ENCODE measurements around the gene ASAP2.

Gene ASAP2

DNA sequence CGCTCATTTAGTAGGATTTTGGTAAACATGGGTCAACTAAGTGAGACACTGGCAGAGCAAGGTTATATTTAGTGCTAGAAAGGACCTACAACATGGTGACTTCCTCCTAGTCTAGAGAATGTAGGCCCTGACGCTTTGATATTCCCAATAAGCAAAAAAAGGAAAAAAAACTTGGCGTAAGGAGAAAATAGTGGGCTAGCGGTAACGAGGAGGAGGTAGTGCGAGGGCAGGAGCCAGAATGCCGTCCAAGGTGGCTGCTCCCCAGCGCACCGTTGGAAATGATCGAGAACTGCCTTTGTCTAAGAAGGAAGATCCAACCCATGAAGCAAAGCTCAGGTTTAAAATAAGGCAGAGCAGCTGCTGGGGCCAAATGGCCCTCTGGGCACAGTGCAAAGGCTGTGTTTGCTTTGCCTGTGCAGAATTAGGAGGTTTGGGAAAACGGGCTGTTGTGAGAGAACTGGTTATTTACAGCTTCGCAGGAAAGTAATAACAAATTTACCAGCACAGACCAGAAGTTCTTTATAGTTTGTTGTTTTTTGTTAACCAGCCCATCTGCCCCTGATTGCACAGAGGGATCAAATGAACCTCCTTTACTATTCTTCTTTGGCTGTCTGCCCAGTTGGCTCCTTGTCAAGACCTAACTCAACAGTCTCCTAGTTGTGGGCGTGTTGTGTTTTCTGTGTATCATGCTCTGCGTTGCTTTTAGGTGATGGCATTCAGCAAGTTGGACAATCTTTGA lies 130.1 kb downstream of the ASAP2 start:
- no peak for DNase-seq (ENCODE audit: low spot score)
- Histone ChIP-seq H2BK12ac (ENCODE audit: low read length) (no peak overlapping the region), H2AFZ (ENCODE audit: low read length) (no peak overlapping the region), H3K4ac (ENCODE audit: low read length) (no peak overlapping the region), H3K27me3 (ENCODE audit: control insufficient read depth in 3 of 3, insufficient read depth in 3 of 3, low read depth in 1 of 3, low read length in 3 of 3) (no peaks in the 10 kb centered on the region), H3K9ac (ENCODE audit: low read depth, low read length, poor library complexity) (no peak overlapping the region), H4K8ac (ENCODE audit: low read depth, low read length) (no peak overlapping the region), H3K14ac (ENCODE audit: low read length) (no peak overlapping the region), H3K4me1 (ENCODE audit: control insufficient read depth in 2 of 2, insufficient read depth in 1 of 2, low read depth in 1 of 2, low read length in 2 of 2) (peaks cover 0 to under 1% of the 10 kb centered on the region in 2 donors), H3K36me3 (replicated peaks in 1 of 2; ENCODE audit: control insufficient read depth in 2 of 2, insufficient read depth in 2 of 2, low read length in 2 of 2) (peaks cover 10 to 93% of the 10 kb centered on the region in 2 donors), H3K79me1 (ENCODE audit: low read depth, low read length) (no peaks in the 10 kb centered on the region), H3K18ac (ENCODE audit: low read length) (no peak overlapping the region), H2BK5ac (ENCODE audit: low read length) (no peak overlapping the region), H2BK15ac (ENCODE audit: low read length) (no peak overlapping the region), H3K4me3 (ENCODE audit: low read length in 2 of 2) (no peak overlapping the region), H2AK5ac (ENCODE audit: low read depth, low read length) (no peak overlapping the region), H3K9me3 (replicated peaks in 1 of 2; ENCODE audit: control insufficient read depth in 2 of 2, insufficient read depth in 1 of 2, low read depth in 1 of 2, low read length in 2 of 2) (peaks cover 0 to 3% of the 10 kb centered on the region in 2 donors), H2BK120ac (ENCODE audit: low read depth, low read length) (no peak overlapping the region), H3K23ac (ENCODE audit: low read depth, low read length, poor library complexity) (no peak overlapping the region), H3K4me2 (ENCODE audit: insufficient read depth, low read length, poor library complexity, severe bottlenecking) (no peak overlapping the region), H3K27ac (replicated peaks; ENCODE audit: low read length) (no peak overlapping the region), H4K91ac (ENCODE audit: low read depth, low read length, poor library complexity) (no peak overlapping the region)
- WGBS, 2 donors (ENCODE audit: extremely low coverage in 2 of 2, insufficient read length in 2 of 2, insufficient replicate concordance in 1 of 2), result no CpG with 5 or more reads among the region's 14 CpGs

DNA sequence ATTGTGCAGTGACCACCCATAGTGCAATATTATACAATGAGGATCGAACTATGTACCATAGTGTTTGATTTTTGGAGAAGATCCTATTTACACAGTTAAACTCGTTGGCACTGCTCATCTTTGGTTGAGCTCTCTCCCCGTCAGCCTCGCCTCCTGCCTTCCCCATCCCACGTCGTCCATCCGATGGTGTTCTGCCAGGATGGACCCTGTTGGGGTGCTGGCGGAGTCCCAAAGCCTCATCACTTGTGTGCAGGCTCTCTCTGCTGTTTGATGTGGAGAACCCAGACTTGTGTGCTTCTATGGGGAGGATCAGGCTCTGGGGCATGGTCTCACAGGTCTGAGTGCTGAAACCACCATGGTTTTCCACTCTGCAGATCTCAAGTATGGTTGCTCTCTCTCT lies 131.3 kb downstream of the ASAP2 start:
- Histone ChIP-seq H2BK5ac (ENCODE audit: low read length) (no peak overlapping the region), H2BK15ac (ENCODE audit: low read length) (no peak overlapping the region), H4K91ac (ENCODE audit: low read depth, low read length, poor library complexity) (no peak overlapping the region), H3K4me2 (ENCODE audit: insufficient read depth, low read length, poor library complexity, severe bottlenecking) (no peak overlapping the region), H3K79me1 (ENCODE audit: low read depth, low read length) (no peaks in the 10 kb centered on the region), H4K8ac (ENCODE audit: low read depth, low read length) (no peak overlapping the region), H2AK5ac (ENCODE audit: low read depth, low read length) (no peak overlapping the region), H3K9me3 (replicated peaks in 1 of 2; ENCODE audit: control insufficient read depth in 2 of 2, insufficient read depth in 1 of 2, low read depth in 1 of 2, low read length in 2 of 2) (peaks cover 0 to 10% of the 10 kb centered on the region in 2 donors), H3K4ac (ENCODE audit: low read length) (no peak overlapping the region), H3K4me1 (ENCODE audit: control insufficient read depth in 2 of 2, insufficient read depth in 1 of 2, low read depth in 1 of 2, low read length in 2 of 2) (no peaks in the 10 kb centered on the region), H2BK120ac (ENCODE audit: low read depth, low read length) (no peak overlapping the region), H3K27ac (replicated peaks; ENCODE audit: low read length) (no peak overlapping the region), H3K23ac (ENCODE audit: low read depth, low read length, poor library complexity) (no peak overlapping the region), H3K27me3 (ENCODE audit: control insufficient read depth in 3 of 3, insufficient read depth in 3 of 3, low read depth in 1 of 3, low read length in 3 of 3) (no peaks in the 10 kb centered on the region), H3K4me3 (ENCODE audit: low read length in 2 of 2) (no peak overlapping the region), H2BK12ac (ENCODE audit: low read length) (no peak overlapping the region), H3K36me3 (replicated peaks in 1 of 2; ENCODE audit: control insufficient read depth in 2 of 2, insufficient read depth in 2 of 2, low read length in 2 of 2) (peaks cover 15 to 94% of the 10 kb centered on the region in 2 donors), H3K14ac (ENCODE audit: low read length) (no peak overlapping the region), H3K18ac (ENCODE audit: low read length) (no peak overlapping the region), H3K9ac (ENCODE audit: low read depth, low read length, poor library complexity) (no peak overlapping the region), H2AFZ (ENCODE audit: low read length) (no peak overlapping the region)
- DNase-seq (ENCODE audit: low spot score), result no peak
- no CpG with 5 or more reads among the region's 8 CpGs for whole genome bisulfite sequencing, 2 donors (ENCODE audit: extremely low coverage in 2 of 2, insufficient read length in 2 of 2, insufficient replicate concordance in 1 of 2)

DNA sequence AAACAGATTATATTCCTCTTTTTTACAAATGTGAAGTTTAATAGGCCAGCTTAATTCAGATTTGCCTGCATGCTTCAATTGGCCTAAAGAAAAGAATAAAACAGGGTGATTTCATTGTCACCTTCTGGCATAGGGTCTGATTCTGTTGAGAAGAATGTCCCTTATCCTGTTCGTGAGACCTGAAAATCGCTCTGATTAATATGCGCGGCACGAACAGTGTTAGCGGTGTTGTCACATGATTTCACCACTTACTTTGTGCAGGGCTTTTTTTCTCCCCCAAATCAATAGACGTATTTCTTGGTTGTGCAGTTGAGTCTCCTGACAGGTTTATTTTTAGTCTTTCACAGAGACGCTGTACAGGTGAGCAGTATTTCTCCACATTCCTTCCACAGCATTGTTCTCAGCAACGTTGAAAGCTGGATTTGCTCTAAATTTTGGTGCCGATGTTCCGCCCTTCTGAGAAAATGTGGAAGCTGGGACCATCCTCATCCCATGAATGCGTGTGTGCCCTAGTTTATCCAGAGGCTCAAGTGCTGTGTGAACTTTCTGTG lies 134.8 kb downstream of the ASAP2 start:
- no peak overlapping the region for H3K4me2 ChIP-seq (ENCODE audit: insufficient read depth, low read length, poor library complexity, severe bottlenecking)
- H3K36me3 ChIP-seq (replicated peaks in 1 of 2; ENCODE audit: control insufficient read depth in 2 of 2, insufficient read depth in 2 of 2, low read length in 2 of 2), result peaks cover 16 to 96% of the 10 kb centered on the region in 2 donors
- H2BK15ac ChIP-seq (ENCODE audit: low read length), result no peak overlapping the region
- H4K8ac ChIP-seq (ENCODE audit: low read depth, low read length), result no peak overlapping the region
- H3K9me3 ChIP-seq (replicated peaks in 1 of 2; ENCODE audit: control insufficient read depth in 2 of 2, insufficient read depth in 1 of 2, low read depth in 1 of 2, low read length in 2 of 2), result peaks cover 0 to 10% of the 10 kb centered on the region in 2 donors
- H3K18ac ChIP-seq (ENCODE audit: low read length), result no peak overlapping the region
- H3K23ac ChIP-seq (ENCODE audit: low read depth, low read length, poor library complexity), result no peak overlapping the region
- H3K4ac ChIP-seq (ENCODE audit: low read length), result no peak overlapping the region
- H3K9ac ChIP-seq (ENCODE audit: low read depth, low read length, poor library complexity), result no peak overlapping the region
- no CpG with 5 or more reads among the region's 12 CpGs for whole genome bisulfite sequencing, 2 donors (ENCODE audit: extremely low coverage in 2 of 2, insufficient read length in 2 of 2, insufficient replicate concordance in 1 of 2)
- no peak overlapping the region for H2BK5ac ChIP-seq (ENCODE audit: low read length)
- no peak overlapping the region for H2BK120ac ChIP-seq (ENCODE audit: low read depth, low read length)
- no peak overlapping the region for H4K91ac ChIP-seq (ENCODE audit: low read depth, low read length, poor library complexity)
- H2BK12ac ChIP-seq (ENCODE audit: low read length), result no peak overlapping the region
- H3K27me3 ChIP-seq (ENCODE audit: control insufficient read depth in 3 of 3, insufficient read depth in 3 of 3, low read depth in 1 of 3, low read length in 3 of 3), result no peaks in the 10 kb centered on the region
- H3K4me3 ChIP-seq (ENCODE audit: low read length in 2 of 2), result no peak overlapping the region
- no peak overlapping the region for H3K14ac ChIP-seq (ENCODE audit: low read length)
- no peaks in the 10 kb centered on the region for H3K4me1 ChIP-seq (ENCODE audit: control insufficient read depth in 2 of 2, insufficient read depth in 1 of 2, low read depth in 1 of 2, low read length in 2 of 2)
- no peaks in the 10 kb centered on the region for H3K79me1 ChIP-seq (ENCODE audit: low read depth, low read length)
- DNase-seq (ENCODE audit: low spot score), result no peak
- H3K27ac ChIP-seq (replicated peaks; ENCODE audit: low read length), result no peak overlapping the region
- no peak overlapping the region for H2AFZ ChIP-seq (ENCODE audit: low read length)
- no peak overlapping the region for H2AK5ac ChIP-seq (ENCODE audit: low read depth, low read length)

DNA sequence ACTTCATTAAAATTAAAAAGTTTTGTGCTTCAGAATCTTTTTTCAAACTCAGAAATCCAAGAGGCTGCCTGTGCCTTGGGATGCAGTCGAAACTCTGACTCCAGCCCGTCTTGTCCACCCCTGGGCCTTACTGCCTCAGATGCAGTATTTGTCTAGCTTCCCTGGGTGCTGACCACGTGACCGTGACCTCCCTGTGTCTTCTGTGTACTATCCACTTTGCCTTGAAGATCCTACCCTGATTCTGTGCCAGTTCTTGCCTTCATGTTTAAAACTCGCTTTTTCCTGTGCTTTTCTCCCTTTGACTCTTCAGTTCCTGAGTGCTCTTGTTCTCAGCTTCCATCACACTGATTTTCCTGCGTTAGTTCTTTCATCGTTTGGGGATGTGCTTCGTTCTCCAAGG lies 136.0 kb downstream of the ASAP2 start:
- Histone ChIP-seq H3K4me3 (ENCODE audit: low read length in 2 of 2) (peak overlapping the region in 1 of 2 donors; percentile 60), H3K9me3 (replicated peaks in 1 of 2; ENCODE audit: control insufficient read depth in 2 of 2, insufficient read depth in 1 of 2, low read depth in 1 of 2, low read length in 2 of 2) (peaks cover 0 to 10% of the 10 kb centered on the region in 2 donors), H3K79me1 (ENCODE audit: low read depth, low read length) (no peaks in the 10 kb centered on the region), H3K4ac (ENCODE audit: low read length) (no peak overlapping the region), H2AK5ac (ENCODE audit: low read depth, low read length) (no peak overlapping the region), H3K18ac (ENCODE audit: low read length) (no peak overlapping the region), H3K27ac (replicated peaks; ENCODE audit: low read length) (no peak overlapping the region), H3K14ac (ENCODE audit: low read length) (no peak overlapping the region), H3K27me3 (ENCODE audit: control insufficient read depth in 3 of 3, insufficient read depth in 3 of 3, low read depth in 1 of 3, low read length in 3 of 3) (no peaks in the 10 kb centered on the region), H2BK12ac (ENCODE audit: low read length) (no peak overlapping the region), H2AFZ (ENCODE audit: low read length) (no peak overlapping the region), H4K91ac (ENCODE audit: low read depth, low read length, poor library complexity) (no peak overlapping the region), H3K9ac (ENCODE audit: low read depth, low read length, poor library complexity) (no peak overlapping the region), H2BK15ac (ENCODE audit: low read length) (no peak overlapping the region), H3K4me2 (ENCODE audit: insufficient read depth, low read length, poor library complexity, severe bottlenecking) (no peak overlapping the region), H2BK5ac (ENCODE audit: low read length) (no peak overlapping the region), H3K36me3 (replicated peaks in 1 of 2; ENCODE audit: control insufficient read depth in 2 of 2, insufficient read depth in 2 of 2, low read length in 2 of 2) (peaks cover 17 to 96% of the 10 kb centered on the region in 2 donors), H3K23ac (ENCODE audit: low read depth, low read length, poor library complexity) (no peak overlapping the region), H2BK120ac (ENCODE audit: low read depth, low read length) (no peak overlapping the region), H4K8ac (ENCODE audit: low read depth, low read length) (no peak overlapping the region), H3K4me1 (ENCODE audit: control insufficient read depth in 2 of 2, insufficient read depth in 1 of 2, low read depth in 1 of 2, low read length in 2 of 2) (no peaks in the 10 kb centered on the region)
- no peak for DNase-seq (ENCODE audit: low spot score)
- no CpG with 5 or more reads among the region's 8 CpGs for WGBS, 2 donors (ENCODE audit: extremely low coverage in 2 of 2, insufficient read length in 2 of 2, insufficient replicate concordance in 1 of 2)
